Measurements from ENCODE around the gene BEND5. TPM values are rescaled to one million over a fixed set of nuclear protein-coding genes. Genes with fewer than 3 reads are reported as not detected.

Gene BEND5
- total and polyA plus RNA-seq, 4 donors = 1.3 to 10.1 (median 6.3) TPM

DNA sequence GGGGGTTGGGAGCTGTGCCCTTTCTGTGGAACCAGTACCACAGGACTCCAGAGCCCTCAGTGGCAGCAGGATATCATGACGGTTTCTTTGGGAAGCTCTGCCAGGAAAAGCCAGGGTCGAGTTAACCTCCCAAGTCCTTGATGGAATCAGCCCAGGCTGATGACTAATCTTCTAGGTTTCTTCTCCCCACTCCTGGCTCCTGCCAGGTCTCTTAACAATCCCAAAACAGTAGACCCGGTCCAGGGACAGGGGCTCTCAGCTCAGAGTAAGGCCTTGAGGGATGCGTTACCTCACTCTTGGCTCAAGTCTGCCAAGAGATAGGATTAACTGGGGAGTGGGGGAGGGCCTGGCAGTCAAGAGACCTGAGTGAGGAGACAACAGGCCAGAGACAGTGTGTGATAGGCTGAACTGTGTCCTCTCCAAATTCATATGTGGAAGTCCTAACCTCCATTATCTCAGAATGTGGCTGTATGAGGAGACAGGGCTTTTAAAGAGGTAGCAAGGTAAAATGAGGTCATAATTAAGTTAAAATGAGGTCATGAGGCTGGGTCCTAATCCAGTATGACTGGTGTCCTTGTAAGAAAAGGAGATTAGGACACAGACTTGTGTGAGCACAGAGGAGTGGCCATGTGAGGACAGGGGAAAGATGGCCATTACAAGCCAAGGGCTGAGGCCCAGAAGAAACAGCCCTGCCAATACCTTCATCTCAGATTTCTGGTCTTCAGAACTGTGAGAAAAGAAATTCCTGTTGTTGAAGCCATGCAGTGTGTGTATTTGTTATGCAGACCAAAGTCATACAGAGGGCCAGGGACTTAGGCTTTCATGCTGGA is 95.0 kb downstream of the BEND5 start:
- DNase-seq = no peak
- H3K4me1 ChIP-seq (ENCODE audit: control insufficient read depth in 5 of 5, insufficient read depth in 5 of 5, low read length in 5 of 5) = peaks cover 0 to 4% (median 0%) of the 10 kb centered on the region in 5 donors
- no peak for ATAC-seq (ENCODE audit: insufficient read depth, low FRiP score)
- no peak overlapping the region for H3K9ac ChIP-seq (ENCODE audit: insufficient read depth in 1 of 2, low read length in 2 of 2)
- H3K27ac ChIP-seq (ENCODE audit: low read depth in 1 of 2, low read length in 1 of 2) = no peak overlapping the region
- no peaks in the 10 kb centered on the region for H3K36me3 ChIP-seq (ENCODE audit: control insufficient read depth in 4 of 4, insufficient read depth in 4 of 4, low read length in 4 of 4)
- 69 to 85% methylated on average over 4 of the region's 4 CpGs for WGBS, 2 donors
- no peaks in the 10 kb centered on the region for H3K9me3 ChIP-seq (ENCODE audit: control insufficient read depth in 4 of 4, insufficient read depth in 3 of 4, low read length in 3 of 4)
- TF ChIP-seq, protein P1, sequence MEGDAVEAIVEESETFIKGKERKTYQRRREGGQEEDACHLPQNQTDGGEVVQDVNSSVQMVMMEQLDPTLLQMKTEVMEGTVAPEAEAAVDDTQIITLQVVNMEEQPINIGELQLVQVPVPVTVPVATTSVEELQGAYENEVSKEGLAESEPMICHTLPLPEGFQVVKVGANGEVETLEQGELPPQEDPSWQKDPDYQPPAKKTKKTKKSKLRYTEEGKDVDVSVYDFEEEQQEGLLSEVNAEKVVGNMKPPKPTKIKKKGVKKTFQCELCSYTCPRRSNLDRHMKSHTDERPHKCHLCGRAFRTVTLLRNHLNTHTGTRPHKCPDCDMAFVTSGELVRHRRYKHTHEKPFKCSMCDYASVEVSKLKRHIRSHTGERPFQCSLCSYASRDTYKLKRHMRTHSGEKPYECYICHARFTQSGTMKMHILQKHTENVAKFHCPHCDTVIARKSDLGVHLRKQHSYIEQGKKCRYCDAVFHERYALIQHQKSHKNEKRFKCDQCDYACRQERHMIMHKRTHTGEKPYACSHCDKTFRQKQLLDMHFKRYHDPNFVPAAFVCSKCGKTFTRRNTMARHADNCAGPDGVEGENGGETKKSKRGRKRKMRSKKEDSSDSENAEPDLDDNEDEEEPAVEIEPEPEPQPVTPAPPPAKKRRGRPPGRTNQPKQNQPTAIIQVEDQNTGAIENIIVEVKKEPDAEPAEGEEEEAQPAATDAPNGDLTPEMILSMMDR (IDR thresholded peaks at IDR 0.05; ENCODE audit: control extremely low read depth, extremely low read depth) = no peak
- no peaks in the 10 kb centered on the region for H3K27me3 ChIP-seq (ENCODE audit: control insufficient read depth in 3 of 3, insufficient read depth in 3 of 3, low read length in 2 of 3)
- H3K4me3 ChIP-seq = no peak overlapping the region

DNA sequence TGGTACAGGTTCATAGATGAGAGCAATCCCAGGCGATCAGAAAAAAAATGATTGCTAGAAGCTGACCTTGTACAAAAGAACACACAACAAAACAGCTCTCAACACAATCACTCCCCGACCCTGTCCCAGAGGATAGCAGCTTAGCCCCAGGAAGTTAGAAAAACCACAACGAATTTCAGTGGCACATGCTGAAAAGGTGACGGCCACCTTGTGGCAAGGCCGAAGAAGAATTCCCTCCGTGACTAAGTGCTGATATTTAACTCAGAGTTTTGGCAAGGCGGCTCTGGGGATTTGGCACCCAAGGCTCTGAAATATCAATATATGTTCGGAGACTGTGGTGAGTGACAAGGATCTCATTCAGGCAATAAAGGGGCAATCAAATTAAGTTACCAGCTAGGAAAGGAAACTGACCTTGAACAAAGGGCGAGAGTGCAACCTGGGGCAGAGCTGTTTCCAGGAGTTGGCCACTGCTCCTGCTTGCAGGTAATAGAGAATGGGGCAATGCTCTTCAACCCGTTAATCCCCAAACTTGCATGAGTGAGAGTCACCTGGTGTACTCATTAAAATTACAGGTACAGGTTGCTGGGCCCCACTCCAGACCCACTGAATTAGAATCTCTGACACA is 96.2 kb downstream of the BEND5 start:
- no peak for ATAC-seq (ENCODE audit: insufficient read depth, low FRiP score)
- Histone ChIP-seq H3K36me3 (ENCODE audit: control insufficient read depth in 4 of 4, insufficient read depth in 4 of 4, low read length in 4 of 4) (no peaks in the 10 kb centered on the region), H3K9ac (ENCODE audit: insufficient read depth in 1 of 2, low read length in 2 of 2) (no peak overlapping the region), H3K27me3 (ENCODE audit: control insufficient read depth in 3 of 3, insufficient read depth in 3 of 3, low read length in 2 of 3) (no peaks in the 10 kb centered on the region), H3K4me3 (no peak overlapping the region), H3K4me1 (ENCODE audit: control insufficient read depth in 5 of 5, insufficient read depth in 5 of 5, low read length in 5 of 5) (peaks cover 0 to 4% (median 0%) of the 10 kb centered on the region in 5 donors), H3K9me3 (ENCODE audit: control insufficient read depth in 4 of 4, insufficient read depth in 3 of 4, low read length in 3 of 4) (no peaks in the 10 kb centered on the region), H3K27ac (ENCODE audit: low read depth in 1 of 2, low read length in 1 of 2) (no peak overlapping the region)
- DNase-seq = no peak
- 68 to 73% methylated on average over 10 of the region's 10 CpGs for WGBS, 2 donors
- TF ChIP-seq, protein P1 (IDR thresholded peaks at IDR 0.05; ENCODE audit: control extremely low read depth, extremely low read depth) = no peak

- Histone ChIP-seq H3K27ac (ENCODE audit: low read depth in 1 of 2, low read length in 1 of 2) (no peak overlapping the region), H3K9me3 (ENCODE audit: control insufficient read depth in 4 of 4, insufficient read depth in 3 of 4, low read length in 3 of 4) (no peaks in the 10 kb centered on the region), H3K9ac (ENCODE audit: insufficient read depth in 1 of 2, low read length in 2 of 2) (no peak overlapping the region), H3K4me1 (ENCODE audit: control insufficient read depth in 5 of 5, insufficient read depth in 5 of 5, low read length in 5 of 5) (peaks cover 0 to 4% (median 0%) of the 10 kb centered on the region in 5 donors), H3K36me3 (ENCODE audit: control insufficient read depth in 4 of 4, insufficient read depth in 4 of 4, low read length in 4 of 4) (no peaks in the 10 kb centered on the region), H3K4me3 (no peak overlapping the region), H3K27me3 (ENCODE audit: control insufficient read depth in 3 of 3, insufficient read depth in 3 of 3, low read length in 2 of 3) (no peaks in the 10 kb centered on the region)
- ATAC-seq (ENCODE audit: insufficient read depth, low FRiP score) (no peak), DNase-seq (no peak)
- TF ChIP-seq, protein P1 (IDR thresholded peaks at IDR 0.05; ENCODE audit: control extremely low read depth, extremely low read depth) = no peak
- WGBS, 2 donors = 85 to 90% methylated on average over 6 of the region's 6 CpGs
These were observed 96.8 kb downstream of the BEND5 start for GRCh38 chr1:48679859-48680258.
